ENCODE data around the gene CASQ2. TPM values are rescaled to one million over a fixed set of nuclear protein-coding genes. Genes with fewer than 3 reads are reported as not detected.

The CASQ2 gene
- total and polyA plus RNA-seq, 2 of the 4 experiments (the other 2 are of a cell fraction) = not detected

- no peak overlapping the region for H3K56ac ChIP-seq (ENCODE audit: extremely low read depth, insufficient read depth, low read length)
- no peak overlapping the region for H4K8ac ChIP-seq (ENCODE audit: low read depth in 2 of 2, low read length in 2 of 2)
- no peaks in the 10 kb centered on the region for H3K4me1 ChIP-seq (ENCODE audit: control insufficient read depth, insufficient read depth, low read length)
- no peak overlapping the region for H3K18ac ChIP-seq (ENCODE audit: low read depth, low read length)
- no peak overlapping the region for H3K9ac ChIP-seq (ENCODE audit: low read depth, low read length)
- H2AFZ ChIP-seq (replicated peaks; ENCODE audit: low read length, poor library complexity) = no peak overlapping the region
- ATAC-seq (ENCODE audit: low read depth) = no peak
- no peak overlapping the region for H4K91ac ChIP-seq (ENCODE audit: insufficient read depth, low read depth, low read length)
- no peak overlapping the region for H3K23ac ChIP-seq (ENCODE audit: low read depth, low read length)
- H3K27me3 ChIP-seq (ENCODE audit: control insufficient read depth, insufficient read depth, low read length) = peaks cover 6% of the 10 kb centered on the region
- 0 out of 2 replicates have a peak, but pooled peaks cover 2% of the 10 kb centered on the region for H3K36me3 ChIP-seq (ENCODE audit: control insufficient read depth, insufficient read depth, low read length)
- H4K5ac ChIP-seq (ENCODE audit: low read depth, low read length) = no peak overlapping the region
- dilution Hi-C loops (cut with HindIII; ENCODE audit: low sequenced_read_pairs, unreplicated experiment) (no loop called here), in situ Hi-C loops (cut with MboI; ENCODE audit: low sequenced_read_pairs) (no loop called here), intact Hi-C loops (cut with micrococcal nuclease) (no loop called here)
- no peak overlapping the region for H3K4me2 ChIP-seq (ENCODE audit: low read depth, low read length)
- no peak overlapping the region for H2AK9ac ChIP-seq (replicated peaks; ENCODE audit: low read depth, low read length, poor library complexity)
- no peak overlapping the region for H2BK20ac ChIP-seq (ENCODE audit: low read depth, low read length)
- no peak overlapping the region for H3K14ac ChIP-seq (replicated peaks; ENCODE audit: low read depth, low read length)
- no peak overlapping the region for H2AK5ac ChIP-seq (ENCODE audit: low read depth, low read length)
- no peaks in the 10 kb centered on the region for H4K20me1 ChIP-seq (ENCODE audit: insufficient read depth, low read length)
- H3K4me3 ChIP-seq (ENCODE audit: insufficient read depth, low read depth, low read length) = no peak overlapping the region
- H2BK5ac ChIP-seq (ENCODE audit: low read depth, low read length, poor library complexity, severe bottlenecking) = no peak overlapping the region
- no peaks in the 10 kb centered on the region for H3K9me3 ChIP-seq (ENCODE audit: control insufficient read depth, insufficient read depth, low read length)
- no peaks in the 10 kb centered on the region for H3K9me1 ChIP-seq (ENCODE audit: insufficient read depth, low read length)
- no peak overlapping the region for H2BK15ac ChIP-seq (ENCODE audit: low read depth, low read length)
- H3K27ac ChIP-seq (ENCODE audit: insufficient read depth, low read length) = no peak overlapping the region
- no peak for TF ChIP-seq MAFK (IDR thresholded peaks at IDR 0.05; ENCODE audit: low read depth, low read length)
- no peak for TF ChIP-seq CTCF (conservative IDR thresholded peaks at IDR 0.05; ENCODE audit: low read depth, low read length)
- TF ChIP-seq RFX5 (IDR thresholded peaks at IDR 0.05; ENCODE audit: low read depth, low read length) = no peak
- no peak for TF ChIP-seq MAZ (IDR thresholded peaks at IDR 0.05; ENCODE audit: borderline replicate concordance, low read depth, low read length)
- no peak for TF ChIP-seq RCOR1 (IDR thresholded peaks at IDR 0.05; ENCODE audit: insufficient replicate concordance, low read length)
- no peak for TF ChIP-seq NFE2L2 (IDR thresholded peaks at IDR 0.05; ENCODE audit: low read depth, low read length)
- no peak for TF ChIP-seq CEBPB (IDR thresholded peaks at IDR 0.05; ENCODE audit: low read depth, low read length)
- no peak for TF ChIP-seq FOS (IDR thresholded peaks at IDR 0.05; ENCODE audit: low read depth, low read length)
- TF ChIP-seq CHD1 (IDR thresholded peaks at IDR 0.05; ENCODE audit: low read depth, low read length) = no peak
- H3K79me1 ChIP-seq (ENCODE audit: low read depth in 1 of 2, low read length in 2 of 2) = no peaks in the 10 kb centered on the region
- DNase-seq = no peak
- no peak overlapping the region for H3K4ac ChIP-seq (ENCODE audit: low read depth, low read length)
- CTCF ChIA-PET = no interaction called here
- no peak overlapping the region for H2BK120ac ChIP-seq (ENCODE audit: low read depth, low read length)
- BruUV-seq (replicated peaks) = no TSS peak
- no CpG with 5 or more reads among the region's 1 CpG for WGBS, 2 experiments (ENCODE audit: extremely low coverage in 2 of 2, insufficient read length in 1 of 2)
- POLR2A ChIA-PET (ENCODE audit: unreplicated experiment) = no interaction called here
Measured at GRCh38 chr1:115697619-115698018, 70.9 kb downstream of the CASQ2 start.

Measured in IMR-90 (cell line).